SK-N-SH (cell line): ENCODE measurements around the gene TMEM132D. TPM values are rescaled to one million over a fixed set of nuclear protein-coding genes. Genes with fewer than 3 reads are reported as not detected.

Experiments used
- CTCF ChIA-PET: fragments of 300-600, 350-600 bp; formaldehyde crosslinking; extraction: SDS; loops from one replicate; lab custom pipeline; 2021; lab: Yijun Ruan, JAX
- POLR2A ChIA-PET: fragments of 350-600 bp; sonication (Branson Sonifier 250); formaldehyde crosslinking; extraction: SDS; loops from one replicate; lab custom pipeline; 2020; ENCODE audit warnings: antibody characterized with exemption, inconsistent platforms; lab: Yijun Ruan, JAX
- DNase-seq: peaks from one replicate; pipeline ENCODE4 v3.0.0; 2012
- H2AFZ ChIP-seq: fragments of 200-600 bp; sonication (generic); 2 replicates; pipeline ENCODE4 v1.8.1; 2016; ENCODE audit warnings: antibody characterized with exemption, mild to moderate bottlenecking, low read depth
- H3F3A ChIP-seq: fragments of 200-600 bp; sonication (generic); replicated peaks from 2 replicates; pipeline ENCODE3; 2016; ENCODE audit warnings: antibody characterized with exemption, mild to moderate bottlenecking; ENCODE audit not compliant: insufficient read depth
- H3K27ac ChIP-seq, 2 experiments: fragments of 200-500 bp in 1 of 2; fragments of 200-600 bp in 1 of 2; sonication (Bioruptor generic) in 1 of 2; sonication (generic), shearing (Covaris generic) in 1 of 2; 2 replicates each; pipeline versions ENCODE4 v1.5.1 to v1.6.1; 2014 to 2016; ENCODE audit warnings: low read depth in 2 of 2, inconsistent platforms in 1 of 2, low read length in 1 of 2, mild to moderate bottlenecking in 1 of 2, mixed read lengths in 1 of 2
- H3K27me3 ChIP-seq: fragments of 200-600 bp; sonication (generic), shearing (Covaris generic); 2 replicates; pipeline ENCODE4 v1.6.1; 2016; ENCODE audit warnings: mixed run types; ENCODE audit not compliant: insufficient read depth
- H3K36me3 ChIP-seq, 2 experiments: fragments of 200-500 bp in 1 of 2; fragments of 200-600 bp in 1 of 2; sonication (Bioruptor generic) in 1 of 2; sonication (generic) in 1 of 2; replicated peaks in 1 of 2; 2 replicates each; pipeline versions ENCODE3 to v1.5.1; 2014 to 2016; ENCODE audit warnings: low read length in 1 of 2, mild to moderate bottlenecking in 1 of 2; ENCODE audit not compliant: insufficient read depth in 2 of 2, control insufficient read depth in 1 of 2
- H3K4me1 ChIP-seq, 2 experiments: fragments of 200-500 bp in 1 of 2; fragments of 200-600 bp in 1 of 2; sonication (Bioruptor generic) in 1 of 2; sonication (generic), shearing (Covaris generic) in 1 of 2; 2 replicates each; pipeline versions ENCODE4 v1.5.1 to v1.6.1; 2014 to 2016; ENCODE audit warnings: low read depth in 1 of 2, low read length in 1 of 2, mixed run types in 1 of 2; ENCODE audit not compliant: insufficient read depth in 2 of 2, control insufficient read depth in 1 of 2
- H3K4me2 ChIP-seq: fragments of 200-600 bp; sonication (generic), shearing (Covaris generic); 2 replicates; pipeline ENCODE4 v1.6.1; 2017; ENCODE audit warnings: mixed run types
- H3K4me3 ChIP-seq, 2 experiments: fragments of 200-500 bp in 1 of 2; fragments of 200-600 bp in 1 of 2; sonication (Bioruptor generic) in 1 of 2; sonication (generic), shearing (Covaris generic) in 1 of 2; 2 replicates each; pipeline versions ENCODE4 v1.5.1 to v1.8.1; 2014 to 2016; ENCODE audit warnings: low read depth in 2 of 2, inconsistent platforms in 1 of 2, low read length in 1 of 2, mild to moderate bottlenecking in 1 of 2, mixed read lengths in 1 of 2, moderate library complexity in 1 of 2
- H3K79me2 ChIP-seq: fragments of 200-600 bp; sonication (generic); 2 replicates; pipeline ENCODE4 v1.8.1; 2017; ENCODE audit warnings: mild to moderate bottlenecking; ENCODE audit not compliant: insufficient read depth
- H3K9ac ChIP-seq: fragments of 200-600 bp; sonication (generic); 2 replicates; pipeline ENCODE4 v1.6.1; 2017; ENCODE audit warnings: mixed run types
- H3K9me2 ChIP-seq: fragments of 200-600 bp; sonication (generic); 2 replicates; pipeline ENCODE4 v1.6.1; 2017; ENCODE audit warnings: mixed run types
- H3K9me3 ChIP-seq: fragments of 200-600 bp; sonication (generic); 2 replicates; pipeline ENCODE4 v1.6.1; 2017; ENCODE audit warnings: mixed run types, mild to moderate bottlenecking, moderate library complexity
- H4K20me1 ChIP-seq: fragments of 200-600 bp; sonication (generic); 2 replicates; pipeline ENCODE4 v1.6.1; 2017; ENCODE audit warnings: mild to moderate bottlenecking, mixed run types; ENCODE audit not compliant: insufficient read depth
- ELF1 ChIP-seq: IDR thresholded peaks from 2 replicates; pipeline ENCODE4 v1.4.0; 2012
- EZH2phosphoT487 ChIP-seq: fragments of 200-600 bp; sonication (generic); IDR thresholded peaks from 2 replicates; pipeline ENCODE4 v1.6.1; 2017; ENCODE audit warnings: low read depth, mixed run types, mild to moderate bottlenecking, antibody characterized with exemption, moderate library complexity, borderline replicate concordance
- FOXJ3 ChIP-seq: sonication (generic); formaldehyde crosslinking; IDR thresholded peaks from 2 replicates; pipeline ENCODE4 v1.5.1; 2020; ENCODE audit warnings: mild to moderate bottlenecking, missing genetic modification reagents
- FOXM1 ChIP-seq: IDR thresholded peaks from 2 replicates; pipeline ENCODE4 v1.4.0; 2012; ENCODE audit warnings: low read depth, mild to moderate bottlenecking
- GATA2 ChIP-seq: sonication (generic); formaldehyde crosslinking; IDR thresholded peaks from 2 replicates; pipeline ENCODE4 v1.5.0; 2020; ENCODE audit warnings: mild to moderate bottlenecking, missing genetic modification reagents
- MEF2A ChIP-seq: IDR thresholded peaks from 2 replicates; pipeline ENCODE4 v1.4.0; 2012; ENCODE audit warnings: low read depth, borderline replicate concordance
- MXI1 ChIP-seq: IDR thresholded peaks from 2 replicates; pipeline ENCODE4 v1.6.1; 2012; ENCODE audit warnings: mild to moderate bottlenecking, low read depth, low read length, improper control_type of control experiment
- NRF1 ChIP-seq: IDR thresholded peaks from 2 replicates; pipeline ENCODE4 v1.6.1; 2012; ENCODE audit warnings: low read depth, mild to moderate bottlenecking, low read length
- PBX3 ChIP-seq: IDR thresholded peaks from 2 replicates; pipeline ENCODE4; 2012
- RAD21 ChIP-seq: IDR thresholded peaks from 2 replicates; pipeline ENCODE4 v1.6.1; 2012; ENCODE audit warnings: mild to moderate bottlenecking, low read length
- RCOR1 ChIP-seq: fragments of 150-350 bp; IDR thresholded peaks from 2 replicates; pipeline ENCODE4 v1.6.1; 2017; ENCODE audit warnings: antibody characterized with exemption, low read length
- RXRA ChIP-seq: IDR thresholded peaks from 2 replicates; pipeline ENCODE4 v1.4.0; 2012; ENCODE audit warnings: low read depth, mild to moderate bottlenecking, borderline replicate concordance
- SIN3A ChIP-seq: IDR thresholded peaks from 2 replicates; pipeline ENCODE4 v1.6.1; 2012; ENCODE audit warnings: low read depth, mild to moderate bottlenecking, low read length, moderate library complexity, borderline replicate concordance
- SMC3 ChIP-seq: IDR thresholded peaks from 2 replicates; pipeline ENCODE4 v1.6.1; 2012; ENCODE audit warnings: low read depth, low read length, improper control_type of control experiment
- TCF12 ChIP-seq: IDR thresholded peaks from 2 replicates; pipeline ENCODE4 v1.4.0; 2012
- TEAD4 ChIP-seq: IDR thresholded peaks from 2 replicates; pipeline ENCODE4 v1.4.0; 2012; ENCODE audit warnings: mild to moderate bottlenecking, borderline replicate concordance; ENCODE audit not compliant: insufficient read depth
- ZBTB33 ChIP-seq: IDR thresholded peaks from 2 replicates; pipeline ENCODE4 v1.4.0; 2012; ENCODE audit warnings: low read depth, borderline replicate concordance
- WGBS: methylation state at CpG from one replicate; pipeline ENCODE4 v1.1.6; 2017; ENCODE audit warnings: low lambda C conversion rate; 5-methylcytosine and 5-hydroxymethylcytosine counted together
- polyA plus RNA-seq, 3 experiments: library from polyadenylated mRNA; depleted of rRNA; stranded (reverse); fragments of >200 nt; gene quantifications; 2 replicates each; pipeline ENCODE4 v1.2.3, GENCODE V29; 2012

The TMEM132D gene
- polyA plus RNA-seq, 1 of the 3 experiments (the other 2 are of a cell fraction) = not detected

GRCh38 chr12:129534966-129535750, 368.7 kb downstream of the TMEM132D start:
- DNase-seq = no peak
- WGBS = 56% methylated on average over 3 of the region's 3 CpGs

GRCh38 chr12:129532707-129533499, 370.9 kb downstream of the TMEM132D start:
- POLR2A ChIA-PET = no interaction called here
- no peaks in the 10 kb centered on the region for H3K9me2 ChIP-seq
- no peak overlapping the region for H3K4me2 ChIP-seq
- no peak for TF ChIP-seq ZBTB33
- no peak for TF ChIP-seq FOXJ3
- no peak for TF ChIP-seq SMC3
- no peak for TF ChIP-seq TCF12
- TF ChIP-seq RAD21 = no peak
- TF ChIP-seq TEAD4 = no peak
- no peak for TF ChIP-seq PBX3
- no peak for TF ChIP-seq NRF1
- no peak for TF ChIP-seq FOXM1
- no peak for TF ChIP-seq GATA2 (CRISPR knock-in tag)
- no peak for TF ChIP-seq RCOR1
- no peak for TF ChIP-seq MEF2A
- no peak for TF ChIP-seq MXI1
- TF ChIP-seq EZH2phosphoT487 = no peak
- TF ChIP-seq RXRA = no peak
- no peak overlapping the region for H2AFZ ChIP-seq
- H3K27me3 ChIP-seq = no peaks in the 10 kb centered on the region
- H3K79me2 ChIP-seq = no peaks in the 10 kb centered on the region
- H3K9me3 ChIP-seq = no peaks in the 10 kb centered on the region
- H4K20me1 ChIP-seq = no peaks in the 10 kb centered on the region
- CTCF ChIA-PET = no interaction called here
- no peak overlapping the region for H3K4me3 ChIP-seq
- 22% methylated on average over 15 of the region's 17 CpGs for WGBS
- H3K36me3 ChIP-seq = no peaks in the 10 kb centered on the region
- no peak overlapping the region for H3K27ac ChIP-seq
- DNase-seq = no peak
- no peak overlapping the region for H3K9ac ChIP-seq
- no peaks in the 10 kb centered on the region for H3F3A ChIP-seq
- no peaks in the 10 kb centered on the region for H3K4me1 ChIP-seq

More at GRCh38 chr12:129534966-129535750, 368.7 kb downstream of the TMEM132D start:
- H3K9me2 ChIP-seq = no peaks in the 10 kb centered on the region
- no peaks in the 10 kb centered on the region for H3F3A ChIP-seq
- H3K27me3 ChIP-seq = no peaks in the 10 kb centered on the region
- no peaks in the 10 kb centered on the region for H3K79me2 ChIP-seq
- H3K27ac ChIP-seq = no peak overlapping the region
- no peaks in the 10 kb centered on the region for H3K36me3 ChIP-seq
- no peaks in the 10 kb centered on the region for H3K4me1 ChIP-seq
- no peaks in the 10 kb centered on the region for H4K20me1 ChIP-seq
- H3K9me3 ChIP-seq = no peaks in the 10 kb centered on the region
- POLR2A ChIA-PET = no interaction called here
- no peak overlapping the region for H3K4me2 ChIP-seq
- TF ChIP-seq FOXJ3 (no peak), MXI1 (no peak), TCF12 (no peak), FOXM1 (no peak), GATA2 (CRISPR knock-in tag) (no peak), ELF1 (no peak), SIN3A (no peak)
- H3K9ac ChIP-seq = no peak overlapping the region
- CTCF ChIA-PET = no interaction called here
- H3K4me3 ChIP-seq = no peak overlapping the region
- H2AFZ ChIP-seq = no peak overlapping the region
